Memory B cell (primary cell): ENCODE results near the gene CTNNA3.

ENCODE experiments used
- ATAC-seq: fragments of 150-1000 bp; cut with Tn5 transposase; 2 replicates; pipeline ENCODE4 v1.10.0; 2021; ENCODE audit warnings: low read depth, mild to moderate bottlenecking, moderate library complexity
- DNase-seq, 2 donors: peaks; one replicate each; pipeline ENCODE4 v3.0.0; 2022; ENCODE audit warnings: low spot score in 2 of 2
- H3K27ac Mint-ChIP-seq: one replicate; pipeline ENCODE4 v1.8.0; 2022; ENCODE audit warnings: mild to moderate bottlenecking, moderate library complexity, mixed read lengths
- H3K27me3 Mint-ChIP-seq: one replicate; pipeline ENCODE4 v1.8.0; 2022; ENCODE audit warnings: mixed read lengths
- H3K36me3 Mint-ChIP-seq: one replicate; pipeline ENCODE4 v1.8.0; 2022; ENCODE audit warnings: mild to moderate bottlenecking, mixed read lengths
- H3K4me1 Mint-ChIP-seq: one replicate; pipeline ENCODE4 v1.8.0; 2022; ENCODE audit warnings: mixed read lengths
- H3K4me3 Mint-ChIP-seq: one replicate; pipeline ENCODE4 v1.8.0; 2022; ENCODE audit warnings: mild to moderate bottlenecking, moderate library complexity, mixed read lengths
- H3K9me3 Mint-ChIP-seq: one replicate; pipeline ENCODE4 v1.8.0; 2022; ENCODE audit warnings: mixed read lengths

The CTNNA3 gene

GRCh38 chr10:66760941-66761340 is 935.1 kb downstream of the CTNNA3 start:
- ATAC-seq (no peak), DNase-seq (no peak)
- no peaks in the 10 kb centered on the region for H3K4me1 Mint-ChIP-seq
- no peak overlapping the region for H3K4me3 Mint-ChIP-seq
- H3K27me3 Mint-ChIP-seq: no peaks in the 10 kb centered on the region
- no peaks in the 10 kb centered on the region for H3K36me3 Mint-ChIP-seq
- no peak overlapping the region for H3K27ac Mint-ChIP-seq
- no peaks in the 10 kb centered on the region for H3K9me3 Mint-ChIP-seq

DNA sequence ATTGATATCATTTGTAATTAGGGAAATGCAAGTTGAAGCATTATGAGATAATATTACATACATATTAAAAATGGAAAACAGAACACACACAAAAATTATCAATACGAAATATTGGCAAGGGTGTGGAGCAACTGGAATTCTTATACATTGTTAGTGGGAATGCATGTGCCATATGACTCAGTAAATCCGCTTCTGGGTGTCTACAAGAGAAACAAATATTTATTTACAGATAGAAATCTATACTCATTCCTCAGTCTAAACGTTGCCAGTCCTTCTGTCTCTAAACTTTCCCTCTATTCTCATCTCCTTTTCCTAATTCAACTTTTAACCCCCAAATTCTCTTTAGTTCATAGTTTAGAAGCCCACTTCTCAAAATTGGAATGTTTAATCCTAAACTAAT is 940.5 kb downstream of the CTNNA3 start:
- DNase-seq: no peak
- no peak overlapping the region for H3K27ac Mint-ChIP-seq
- no peaks in the 10 kb centered on the region for H3K9me3 Mint-ChIP-seq
- no peak overlapping the region for H3K4me3 Mint-ChIP-seq
- H3K4me1 Mint-ChIP-seq: no peaks in the 10 kb centered on the region
- no peaks in the 10 kb centered on the region for H3K36me3 Mint-ChIP-seq
- no peaks in the 10 kb centered on the region for H3K27me3 Mint-ChIP-seq
- ATAC-seq: no peak

GRCh38 chr10:66752714-66753113 is 943.3 kb downstream of the CTNNA3 start:
- H3K4me1 Mint-ChIP-seq: no peaks in the 10 kb centered on the region
- H3K36me3 Mint-ChIP-seq: no peaks in the 10 kb centered on the region
- peaks cover 1% of the 10 kb centered on the region for H3K9me3 Mint-ChIP-seq
- no peak for DNase-seq
- ATAC-seq: no peak
- no peaks in the 10 kb centered on the region for H3K27me3 Mint-ChIP-seq
- no peak overlapping the region for H3K4me3 Mint-ChIP-seq
- no peak overlapping the region for H3K27ac Mint-ChIP-seq

DNA sequence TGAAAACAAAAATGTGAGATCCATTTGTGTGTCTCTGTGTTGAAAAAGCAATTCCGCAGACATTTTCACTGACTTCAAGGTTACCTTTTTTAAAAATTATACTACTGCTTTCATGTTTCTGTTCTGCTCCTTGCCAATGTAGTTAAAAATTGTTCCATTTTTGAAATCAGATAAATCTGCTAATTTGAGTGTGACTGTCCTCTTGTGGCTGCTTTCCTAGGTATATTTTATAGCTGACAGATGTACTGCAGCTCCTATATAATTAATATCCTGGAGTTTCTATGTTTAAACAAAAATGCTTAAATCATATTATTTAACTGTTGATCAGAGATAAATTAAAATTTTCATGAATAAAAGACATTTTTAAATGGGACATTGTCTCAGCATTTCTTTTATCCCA is 947.8 kb downstream of the CTNNA3 start:
- Mint-ChIP-seq H3K4me3 (no peak overlapping the region), H3K9me3 (peaks cover 3% of the 10 kb centered on the region), H3K36me3 (no peaks in the 10 kb centered on the region), H3K27me3 (no peaks in the 10 kb centered on the region), H3K27ac (no peak overlapping the region), H3K4me1 (no peaks in the 10 kb centered on the region)
- ATAC-seq: no peak
- no peak for DNase-seq

DNA sequence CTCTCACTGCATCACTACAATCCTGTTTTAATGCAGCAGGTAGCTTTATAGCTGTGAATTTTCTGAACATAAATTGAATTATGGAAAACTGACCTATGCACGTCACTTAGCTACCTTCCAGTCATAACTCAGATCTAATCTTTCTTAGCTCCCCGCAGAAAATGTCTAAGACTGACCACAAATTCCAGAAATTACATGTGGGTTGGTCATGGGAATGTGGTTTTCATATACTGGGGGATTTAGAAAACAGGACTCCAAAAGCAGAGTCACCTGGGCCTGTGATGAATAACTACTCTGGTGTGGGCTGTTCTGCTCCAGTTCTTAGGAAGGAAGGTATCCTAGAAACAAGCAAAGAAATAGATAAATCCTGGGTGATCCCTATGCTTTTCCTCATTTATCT is 948.5 kb downstream of the CTNNA3 start:
- no peaks in the 10 kb centered on the region for H3K27me3 Mint-ChIP-seq
- no peak overlapping the region for H3K4me3 Mint-ChIP-seq
- no peak overlapping the region for H3K27ac Mint-ChIP-seq
- H3K4me1 Mint-ChIP-seq: no peaks in the 10 kb centered on the region
- peaks cover 6% of the 10 kb centered on the region for H3K9me3 Mint-ChIP-seq
- no peaks in the 10 kb centered on the region for H3K36me3 Mint-ChIP-seq
- DNase-seq (no peak), ATAC-seq (no peak)

- Mint-ChIP-seq H3K9me3 (peaks cover 8% of the 10 kb centered on the region), H3K4me1 (no peaks in the 10 kb centered on the region), H3K36me3 (no peaks in the 10 kb centered on the region), H3K27me3 (no peaks in the 10 kb centered on the region), H3K4me3 (no peak overlapping the region), H3K27ac (no peak overlapping the region)
- ATAC-seq (no peak), DNase-seq (no peak)
These were observed 949.3 kb downstream of the CTNNA3 start for GRCh38 chr10:66746711-66747110.

GRCh38 chr10:66746246-66746645 is 949.7 kb downstream of the CTNNA3 start:
- H3K27me3 Mint-ChIP-seq: no peaks in the 10 kb centered on the region
- DNase-seq: no peak
- H3K4me3 Mint-ChIP-seq: no peak overlapping the region
- H3K9me3 Mint-ChIP-seq: peaks cover 8% of the 10 kb centered on the region
- no peaks in the 10 kb centered on the region for H3K4me1 Mint-ChIP-seq
- no peak for ATAC-seq
- no peaks in the 10 kb centered on the region for H3K36me3 Mint-ChIP-seq
- no peak overlapping the region for H3K27ac Mint-ChIP-seq

- no peaks in the 10 kb centered on the region for H3K36me3 Mint-ChIP-seq
- H3K4me1 Mint-ChIP-seq: no peaks in the 10 kb centered on the region
- DNase-seq: no peak
- ATAC-seq: no peak
- no peak overlapping the region for H3K4me3 Mint-ChIP-seq
- H3K27ac Mint-ChIP-seq: no peak overlapping the region
- H3K27me3 Mint-ChIP-seq: no peaks in the 10 kb centered on the region
- peaks cover 8% of the 10 kb centered on the region for H3K9me3 Mint-ChIP-seq
These were observed 951.1 kb downstream of the CTNNA3 start for GRCh38 chr10:66744915-66745314.

DNA sequence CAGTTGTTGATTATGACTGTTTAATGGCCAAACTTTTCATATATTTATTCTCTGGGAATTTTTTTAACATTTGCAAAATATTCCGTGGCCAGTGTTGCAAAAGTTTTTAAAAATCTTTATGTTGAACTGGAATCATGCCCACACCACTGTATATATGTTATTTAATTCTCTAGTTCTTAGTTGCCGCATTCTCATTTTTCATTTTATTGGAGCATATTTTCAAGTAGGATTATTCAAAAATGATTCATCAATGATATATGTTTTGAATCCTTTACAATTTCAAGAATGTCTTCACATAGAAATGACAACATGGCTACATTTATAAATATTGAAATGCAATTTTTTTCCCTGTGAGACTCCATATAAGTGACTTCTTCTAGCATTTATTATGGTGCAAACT is 958.8 kb downstream of the CTNNA3 start:
- DNase-seq: no peak
- no peak for ATAC-seq
- Mint-ChIP-seq H3K4me3 (no peak overlapping the region), H3K4me1 (no peaks in the 10 kb centered on the region), H3K36me3 (no peaks in the 10 kb centered on the region), H3K9me3 (peaks cover under 1% of the 10 kb centered on the region), H3K27me3 (no peaks in the 10 kb centered on the region), H3K27ac (no peak overlapping the region)

- Mint-ChIP-seq H3K4me3 (no peak overlapping the region), H3K27me3 (no peaks in the 10 kb centered on the region), H3K36me3 (no peaks in the 10 kb centered on the region), H3K4me1 (no peaks in the 10 kb centered on the region), H3K27ac (no peak overlapping the region), H3K9me3 (no peaks in the 10 kb centered on the region)
- DNase-seq: no peak
- no peak for ATAC-seq
These were observed 972.2 kb downstream of the CTNNA3 start for GRCh38 chr10:66723608-66724400.

DNA sequence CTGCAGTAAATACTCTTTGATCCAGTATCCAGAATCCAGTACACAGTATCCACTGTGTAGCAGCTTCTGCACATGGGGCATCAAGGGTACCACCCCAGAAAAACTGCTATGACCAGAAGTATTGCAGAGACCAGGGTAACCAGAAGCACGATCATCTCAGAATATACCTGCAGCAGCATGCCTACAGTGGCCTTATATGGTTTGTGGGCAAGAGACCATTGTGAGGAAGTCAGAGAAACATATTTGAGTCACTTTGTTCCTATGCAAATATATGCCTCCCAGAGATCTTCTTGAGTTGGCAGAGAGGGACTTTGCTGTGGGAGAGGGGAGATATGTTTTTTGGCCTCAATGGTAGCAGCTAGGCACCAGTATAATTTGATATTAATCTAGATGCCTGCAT is 976.5 kb downstream of the CTNNA3 start:
- Mint-ChIP-seq H3K27me3 (no peaks in the 10 kb centered on the region), H3K27ac (no peak overlapping the region), H3K4me1 (no peaks in the 10 kb centered on the region), H3K4me3 (no peak overlapping the region), H3K36me3 (no peaks in the 10 kb centered on the region), H3K9me3 (no peaks in the 10 kb centered on the region)
- ATAC-seq (no peak), DNase-seq (no peak)

DNA sequence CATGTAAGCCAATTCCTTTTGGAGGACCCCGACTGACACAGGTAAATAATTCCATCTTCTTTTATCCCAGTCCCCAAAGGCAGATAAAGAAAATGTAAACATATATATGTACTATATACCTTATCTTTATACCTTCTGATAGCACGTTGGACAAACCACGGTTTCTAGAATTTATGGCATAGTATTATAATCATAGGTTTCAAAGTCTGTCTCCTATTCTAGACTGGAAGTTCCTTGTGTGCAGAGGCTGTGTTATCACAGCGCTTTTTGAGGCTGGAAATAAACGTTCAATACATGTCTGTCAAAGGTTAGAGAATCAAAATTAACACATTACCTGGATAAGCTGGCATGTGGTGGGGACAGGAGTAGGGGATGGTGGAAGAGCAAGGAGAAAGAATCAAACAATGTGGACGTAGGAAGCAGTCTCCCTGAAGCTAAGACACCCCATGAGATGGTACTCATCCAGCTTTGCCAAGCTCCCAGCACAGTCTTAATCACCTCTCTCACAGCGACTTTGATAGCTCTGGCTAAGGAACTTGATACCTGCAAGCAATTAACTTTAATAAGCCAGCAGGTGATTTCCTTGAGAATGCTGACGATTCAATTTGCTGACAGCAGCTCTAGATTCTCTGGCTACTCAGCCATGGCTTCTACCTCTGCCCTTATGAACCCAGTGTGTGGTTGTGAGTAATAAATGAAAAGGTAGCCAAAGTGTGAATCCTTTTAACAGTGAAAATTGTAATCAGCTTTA is 978.6 kb downstream of the CTNNA3 start:
- H3K27me3 Mint-ChIP-seq: no peaks in the 10 kb centered on the region
- H3K9me3 Mint-ChIP-seq: peaks cover 1% of the 10 kb centered on the region
- no peak for DNase-seq
- no peaks in the 10 kb centered on the region for H3K4me1 Mint-ChIP-seq
- ATAC-seq: no peak
- H3K36me3 Mint-ChIP-seq: no peaks in the 10 kb centered on the region
- no peak overlapping the region for H3K4me3 Mint-ChIP-seq
- H3K27ac Mint-ChIP-seq: no peak overlapping the region

DNA sequence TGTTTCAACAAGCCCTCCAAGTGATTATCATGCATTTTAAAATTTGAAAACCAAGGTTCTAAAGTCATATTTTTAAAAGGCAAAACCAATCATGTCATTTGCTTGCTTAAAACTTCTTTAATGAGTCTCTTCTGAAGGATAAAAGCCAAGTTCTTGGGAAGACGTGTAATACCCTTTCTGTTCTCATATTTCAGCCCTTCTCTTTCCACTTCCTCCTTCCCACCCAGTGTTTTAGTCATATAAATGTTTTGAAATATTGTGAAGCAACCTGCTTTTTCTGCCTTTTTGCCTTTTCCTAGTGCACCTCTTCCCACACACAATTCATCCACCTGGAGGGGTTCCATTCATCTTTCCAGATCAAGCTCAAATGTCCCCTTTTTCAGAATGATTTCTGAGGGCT is 981.3 kb downstream of the CTNNA3 start:
- no peak overlapping the region for H3K27ac Mint-ChIP-seq
- ATAC-seq: no peak
- no peaks in the 10 kb centered on the region for H3K27me3 Mint-ChIP-seq
- no peaks in the 10 kb centered on the region for H3K36me3 Mint-ChIP-seq
- no peak overlapping the region for H3K4me3 Mint-ChIP-seq
- DNase-seq: no peak
- peaks cover 3% of the 10 kb centered on the region for H3K9me3 Mint-ChIP-seq
- no peaks in the 10 kb centered on the region for H3K4me1 Mint-ChIP-seq

DNA sequence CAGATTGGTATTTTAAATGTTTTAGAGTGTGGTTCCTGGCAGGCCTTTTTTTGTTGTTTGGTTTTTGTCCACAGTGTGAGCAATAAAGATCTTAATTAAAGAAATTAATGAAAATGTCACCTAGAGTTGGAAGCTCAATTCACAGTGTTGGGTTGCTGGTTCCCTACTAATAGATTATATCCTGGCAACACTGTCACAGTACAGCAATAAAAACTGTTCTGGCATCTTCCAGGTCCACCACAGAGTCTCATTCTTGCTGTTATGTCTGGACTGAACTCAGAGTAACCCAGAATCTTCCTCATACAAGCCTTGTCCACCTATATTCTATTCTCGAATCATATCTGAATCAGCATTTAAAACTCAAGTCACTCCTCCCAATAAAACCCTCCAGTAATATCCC is 982.6 kb downstream of the CTNNA3 start:
- Mint-ChIP-seq H3K36me3 (no peaks in the 10 kb centered on the region), H3K27me3 (no peaks in the 10 kb centered on the region), H3K27ac (no peak overlapping the region), H3K9me3 (peaks cover 3% of the 10 kb centered on the region), H3K4me1 (no peaks in the 10 kb centered on the region), H3K4me3 (no peak overlapping the region)
- no peak for ATAC-seq
- DNase-seq: no peak

GRCh38 chr10:66698069-66698468 is 997.9 kb downstream of the CTNNA3 start:
- H3K27me3 Mint-ChIP-seq: no peaks in the 10 kb centered on the region
- no peak overlapping the region for H3K4me3 Mint-ChIP-seq
- no peaks in the 10 kb centered on the region for H3K36me3 Mint-ChIP-seq

More at GRCh38 chr10:66698069-66698468, 997.9 kb downstream of the CTNNA3 start:
- Mint-ChIP-seq H3K4me1 (no peaks in the 10 kb centered on the region), H3K27ac (no peak overlapping the region), H3K9me3 (no peaks in the 10 kb centered on the region)
- DNase-seq (no peak), ATAC-seq (no peak)
